HepG2 (cell line): Measurements from ENCODE around the gene ARMH2. TPM values are rescaled to one million over a fixed set of nuclear protein-coding genes. Genes with fewer than 3 reads are reported as not detected.

Experiments
- ATAC-seq: fragments of 200-7000 bp; cut with Tn5 transposase; 3 replicates; pipeline ENCODE4 v1.9.1; 2020; ENCODE audit warnings: mild to moderate bottlenecking, moderate library complexity
- BruUV-seq: library from RNA; stranded (reverse); fragments of 400-500 nt; replicated peaks from 2 replicates; lab custom pipeline; 2021; lab: Mats Ljungman, UMichigan
- CTCF ChIA-PET: fragments of 300-600 bp; formaldehyde crosslinking; extraction: SDS; loops from one replicate; lab custom pipeline; 2021; ENCODE audit warnings: low total read pairs, inconsistent platforms, low intra/inter-chr PET ratio; lab: Yijun Ruan, JAX
- POLR2A ChIA-PET: fragments of 350-600 bp; sonication (Branson Sonifier 250); formaldehyde crosslinking; loops from one replicate; lab custom pipeline; 2020; ENCODE audit warnings: antibody characterized with exemption, inconsistent platforms; lab: Yijun Ruan, JAX
- DNase-seq: peaks from one replicate; pipeline ENCODE4 v3.0.0-alpha.2; 2015; ENCODE audit warnings: low spot score
- FAIRE-seq: peaks from 3 replicates; lab custom pipeline; 2011; peaks lifted over from hg19 to GRCh38; lab: Jason Lieb, UNC
- H2AFZ ChIP-seq: one replicate; pipeline ENCODE4 v1.6.1; 2011; ENCODE audit warnings: low read length, inconsistent platforms
- H3K27ac ChIP-seq: fragments of 300-600 bp; 3 replicates; pipeline ENCODE4 v1.8.0; 2011; ENCODE audit warnings: mixed run types, mild to moderate bottlenecking, mixed read lengths, low read length, inconsistent platforms; ENCODE audit not compliant: insufficient read depth; ENCODE audit errors: extremely low read length
- H3K27me3 ChIP-seq, 2 experiments: fragments of 200-600 bp in 1 of 2; 2 replicates in 1 of 2; 3 replicates in 1 of 2; pipeline versions ENCODE4 v1.6.0 to v1.8.0; 2011; ENCODE audit warnings: low read length in 2 of 2, mild to moderate bottlenecking in 2 of 2, moderate library complexity in 2 of 2, inconsistent platforms in 1 of 2; ENCODE audit not compliant: insufficient read depth in 2 of 2, control insufficient read depth in 1 of 2
- H3K36me3 ChIP-seq, 2 experiments: fragments of 200-600 bp in 1 of 2; replicated peaks in 1 of 2; 2 replicates in 1 of 2; 3 replicates in 1 of 2; pipeline versions ENCODE4 v1.5.1 to v1.8.0; 2011; ENCODE audit warnings: low read length in 2 of 2, inconsistent platforms in 1 of 2; ENCODE audit not compliant: insufficient read depth in 2 of 2, control insufficient read depth in 1 of 2
- H3K4me1 ChIP-seq: 2 replicates; pipeline ENCODE4 v1.5.1; 2012; ENCODE audit warnings: low read length, inconsistent platforms; ENCODE audit not compliant: insufficient read depth
- H3K4me2 ChIP-seq: 2 replicates; pipeline ENCODE4 v1.6.0; 2011; ENCODE audit warnings: low read depth, low read length, inconsistent platforms
- H3K4me3 ChIP-seq, 3 experiments: fragments of 200-600 bp in 1 of 3; sonication (generic), shearing (Covaris generic) in 1 of 3; replicated peaks in 1 of 3; 2 replicates each; pipeline ENCODE4 v1.5.1; 2011 to 2016; ENCODE audit warnings: low read length in 3 of 3, inconsistent platforms in 2 of 3, low read depth in 2 of 3, mild to moderate bottlenecking in 2 of 3, control low read depth in 1 of 3, mixed read lengths in 1 of 3; ENCODE audit not compliant: insufficient read depth in 1 of 3
- H3K79me2 ChIP-seq: one replicate; pipeline ENCODE4 v1.6.1; 2011; ENCODE audit warnings: low read length, inconsistent platforms; ENCODE audit not compliant: insufficient read depth
- H3K9ac ChIP-seq: 2 replicates; pipeline ENCODE4 v1.6.0; 2011; ENCODE audit warnings: mild to moderate bottlenecking, low read depth, low read length, inconsistent platforms; ENCODE audit not compliant: insufficient read depth
- H3K9me3 ChIP-seq: 2 replicates; pipeline ENCODE4 v1.5.1; 2012; ENCODE audit warnings: mild to moderate bottlenecking, low read length
- H4K20me1 ChIP-seq: 2 replicates; pipeline ENCODE4 v1.6.0; 2011; ENCODE audit warnings: inconsistent platforms, mild to moderate bottlenecking, low read length, moderate library complexity; ENCODE audit not compliant: insufficient read depth
- ARNT2 ChIP-seq: sonication (generic); formaldehyde crosslinking; IDR thresholded peaks from 2 replicates; pipeline ENCODE4 v1.8.0; 2022; ENCODE audit warnings: mild to moderate bottlenecking, low read depth, missing genetic modification reagents, moderate library complexity
- ATF3 ChIP-seq: sonication (generic); formaldehyde crosslinking; IDR thresholded peaks from 2 replicates; pipeline ENCODE4 v1.4.0; 2020; ENCODE audit warnings: missing genetic modification reagents
- HOXA7 ChIP-seq: sonication (generic); formaldehyde crosslinking; IDR thresholded peaks from 2 replicates; pipeline ENCODE4 v1.8.1; 2022; ENCODE audit warnings: mild to moderate bottlenecking, missing genetic modification reagents, moderate library complexity
- NFIB ChIP-seq: sonication (generic); formaldehyde crosslinking; IDR thresholded peaks from 2 replicates; pipeline ENCODE4 v1.9.0; 2021; ENCODE audit warnings: missing genetic modification reagents, mild to moderate bottlenecking, borderline replicate concordance
- RNF219 ChIP-seq: sonication (generic); formaldehyde crosslinking; IDR thresholded peaks from 2 replicates; pipeline ENCODE4 v1.5.0; 2020; ENCODE audit warnings: mild to moderate bottlenecking, missing genetic modification reagents
- SOX5 ChIP-seq: IDR thresholded peaks from 2 replicates; pipeline ENCODE4 v1.6.1; 2016; ENCODE audit warnings: borderline replicate concordance
- ZGPAT ChIP-seq: IDR thresholded peaks from 2 replicates; pipeline ENCODE4 v1.6.1; 2016; ENCODE audit warnings: mild to moderate bottlenecking
- ZNF383 ChIP-seq: sonication (generic); formaldehyde crosslinking; IDR thresholded peaks from 2 replicates; pipeline ENCODE4 v1.4.0; 2020; ENCODE audit warnings: missing genetic modification reagents, mild to moderate bottlenecking, borderline replicate concordance
- ZNF720 ChIP-seq: sonication (generic); formaldehyde crosslinking; IDR thresholded peaks from 2 replicates; pipeline ENCODE4 v1.4.0; 2020; ENCODE audit warnings: missing genetic modification reagents
- WGBS: methylation state at CpG from one replicate; pipeline ENCODE4 v1.1.6; 2017; ENCODE audit warnings: low lambda C conversion rate; 5-methylcytosine and 5-hydroxymethylcytosine counted together
- in situ Hi-C: cut with HindIII; loops from 2 replicates; pipeline ENCODE4 v1.10.0; 2017; ENCODE audit warnings: low pct_unique_long_range_greater_than_20kb; ENCODE audit not compliant: extremely low pct_ligation_motif_present
- intact Hi-C: fragments of 100-400 bp; cut with micrococcal nuclease; formaldehyde crosslinking; loops from one replicate; pipeline ENCODE4 v1.10.0; 2022; ENCODE audit not compliant: unreplicated experiment
- polyA plus RNA-seq, 8 experiments: library from polyadenylated mRNA; depleted of rRNA in 3 of 8; stranded (reverse) in 7 of 8; unstranded in 1 of 8; fragments of >200 nt; fragmentation: Illumina TruSeq in 4 of 8; extraction: Trizol in 4 of 8; gene quantifications; 2 replicates each; pipeline versions ENCODE4 v1.2.1 to v1.2.3, GENCODE V29; 2011 to 2016; ENCODE audit warnings: low read depth in 4 of 8, missing spikeins in 1 of 8, mixed read lengths in 1 of 8; ENCODE audit not compliant: insufficient read depth in 1 of 8
- total RNA-seq, 5 experiments: library from RNA; depleted of rRNA; stranded (reverse); fragments of >200 nt; fragmentation: Illumina TruSeq; extraction: Trizol; gene quantifications; 2 replicates each; pipeline ENCODE4 v1.2.3, GENCODE V29; 2016; ENCODE audit warnings: low read depth in 1 of 5

Gene ARMH2
- total and polyA plus RNA-seq, 2 of the 13 experiments (the other 11 are each of a cell fraction or from before 2014, with no cell fraction given): not detected

- BruUV-seq: no TSS peak
- intact Hi-C loops: no loop called here
- Histone ChIP-seq H3K4me1 (peaks cover 7% of the 10 kb centered on the region; the same call in 1 of the 2 replicates), H3K9me3 (no peaks in the 10 kb centered on the region), H3K27me3 (peaks cover 0 to 9% of the 10 kb centered on the region in 2 experiments; a peak in 3 of 5 replicates), H3K9ac (no peak overlapping the region), H4K20me1 (no peaks in the 10 kb centered on the region), H3K27ac (no peak overlapping the region), H3K79me2 (no peaks in the 10 kb centered on the region), H3K36me3 (no peaks in the 10 kb centered on the region), H2AFZ (no peak overlapping the region), H3K4me2 (no peak overlapping the region), H3K4me3 (no peak overlapping the region)
- POLR2A ChIA-PET: no interaction called here
- no peak for FAIRE-seq
- CTCF ChIA-PET: no interaction called here
- in situ Hi-C loops: no loop called here
- 31% methylated on average over 2 of the region's 2 CpGs for WGBS
- no peak for ATAC-seq
- no peak for DNase-seq
- TF ChIP-seq ARNT2 (CRISPR knock-in tag) (no peak), ZNF720 (CRISPR knock-in tag) (no peak), SOX5 (no peak), HOXA7 (CRISPR knock-in tag) (no peak)
Observed at GRCh38 chr6:24836109-24836508, 37.4 kb upstream of the ARMH2 start.

DNA sequence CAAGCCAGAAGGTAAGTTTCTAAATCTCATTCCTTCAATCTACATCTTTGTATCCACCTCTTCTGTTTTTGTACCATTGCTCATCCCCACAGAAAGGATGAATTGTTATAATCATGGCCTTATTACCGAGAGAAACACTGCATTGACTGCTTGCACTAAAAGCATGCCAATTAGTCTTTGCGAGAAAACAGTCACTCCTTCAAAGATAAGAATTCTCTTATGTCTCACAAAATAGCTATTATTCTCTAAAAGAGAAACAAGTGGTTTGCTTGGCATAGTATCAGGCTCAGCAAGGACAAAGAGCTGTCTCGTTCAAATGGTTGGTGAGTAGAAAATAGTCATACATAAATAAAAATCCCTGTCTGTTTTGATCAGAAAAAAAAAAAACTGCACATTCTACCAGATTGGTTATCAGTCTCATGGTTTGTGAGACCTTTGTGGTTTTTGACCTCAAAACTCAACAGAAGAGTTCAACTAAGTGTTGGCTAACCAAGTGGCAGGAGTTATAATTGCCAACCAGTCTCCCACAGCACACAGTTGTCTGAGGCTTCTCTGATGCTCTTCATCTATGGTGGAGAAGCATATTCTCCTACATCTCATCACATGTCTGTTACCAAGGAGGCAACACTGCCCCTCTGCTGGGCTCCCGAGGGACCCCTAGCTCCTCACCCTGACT is 35.1 kb upstream of the ARMH2 start:
- Histone ChIP-seq H3K9ac (no peak overlapping the region), H3K79me2 (no peaks in the 10 kb centered on the region), H3K4me3 (no peak overlapping the region), H3K4me1 (peaks cover 7% of the 10 kb centered on the region; the same call in 1 of the 2 replicates), H2AFZ (no peak overlapping the region), H3K27ac (no peak overlapping the region), H3K36me3 (no peaks in the 10 kb centered on the region), H3K4me2 (no peak overlapping the region), H4K20me1 (no peaks in the 10 kb centered on the region), H3K27me3 (peaks cover 0 to 5% of the 10 kb centered on the region in 2 experiments; a peak in 2 of 5 replicates), H3K9me3 (no peaks in the 10 kb centered on the region)
- CTCF ChIA-PET: no interaction called here
- no TSS peak for BruUV-seq
- intact Hi-C loops (no loop called here), in situ Hi-C loops (no loop called here)
- FAIRE-seq: no peak
- POLR2A ChIA-PET: no interaction called here
- no peak for ATAC-seq
- DNase-seq: no peak
- WGBS: 36% methylated on average over 4 of the region's 4 CpGs
- TF ChIP-seq RNF219 (CRISPR knock-in tag) (no peak), NFIB (no peak), ATF3 (CRISPR knock-in tag) (no peak), ZNF383 (CRISPR knock-in tag) (no peak), ZGPAT (CRISPR knock-in tag) (no peak)
